ENCODE measurements around the gene ZNF879.

- TF ChIP-seq POLR2A (IDR thresholded peaks at IDR 0.05) (no peak), CTCF (IDR thresholded peaks at IDR 0.05) (no peak)
Measured at GRCh38 chr5:179051784-179052183, 28.2 kb downstream of the ZNF879 start.

Measured in esophagus squamous epithelium (tissue), 4 donors.